Stimulated activated CD8-positive, alpha-beta memory T cell treated with anti-CD3 and anti-CD28 coated beads, Interleukin-4, amount 100 ng/mL, for 48 hours (primary cell): ENCODE measurements around the gene GPM6B.

ENCODE experiments used
- DNase-seq: peaks from one replicate; pipeline ENCODE4 v3.0.0-alpha.2; 2020

Gene GPM6B

DNA sequence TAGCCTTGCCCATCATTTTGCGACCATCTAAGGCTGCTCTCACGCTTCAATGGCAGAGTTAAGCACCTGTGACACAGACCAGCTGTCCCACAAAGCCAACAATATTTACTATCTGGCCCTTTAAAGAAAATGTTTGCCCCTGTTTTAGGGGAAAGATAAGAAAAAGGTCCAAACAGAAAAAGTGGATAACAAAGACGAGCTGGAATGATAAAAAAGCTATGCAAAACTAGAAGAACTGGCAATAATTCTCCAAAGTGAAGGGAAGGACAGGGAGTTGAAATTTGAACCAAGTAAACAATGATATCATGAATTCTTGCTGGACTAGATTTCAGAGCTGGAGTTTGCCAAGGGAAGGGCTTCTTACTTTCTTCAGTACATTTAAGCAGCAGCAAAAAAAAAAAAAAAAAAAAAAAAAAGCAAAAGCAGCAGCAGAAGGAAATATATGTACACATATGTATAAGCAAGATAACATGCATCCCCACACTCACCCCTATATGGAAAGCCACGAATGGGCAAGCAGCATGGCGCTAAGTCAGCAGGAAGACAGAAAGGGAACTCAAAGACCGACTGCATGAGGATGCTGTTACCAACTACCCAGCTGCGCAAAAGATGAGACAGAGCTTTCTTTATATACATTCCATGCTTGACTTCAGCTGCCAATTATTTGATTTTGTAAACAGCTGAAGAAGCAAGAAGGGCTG lies 94.9 kb downstream of the GPM6B start:
- no peak for DNase-seq

GRCh38 chrX:13721371-13721770 lies 95.5 kb downstream of the GPM6B start:
- DNase-seq = no peak
